ENCODE results near the gene ABHD10. TPM values are rescaled to one million over a fixed set of nuclear protein-coding genes. Genes with fewer than 3 reads are reported as not detected.
A peak's percentile ranks its signal among the peaks of the same experiment; 100 is the strongest.

ABHD10 gene
- total RNA-seq, 1 donor from 2014 or later, result 82.9 TPM

- H2AFZ ChIP-seq (replicated peaks), result no peak overlapping the region
- no peak for DNase-seq (ENCODE audit: low spot score)
- peaks cover 12% of the 10 kb centered on the region for H3K4me1 ChIP-seq
- no peak overlapping the region for H3K9ac ChIP-seq
- H3K4me2 ChIP-seq, result no peak overlapping the region
- Mint-ChIP-seq H3K9me3 (no peaks in the 10 kb centered on the region), H3K36me3 (peaks cover 14% of the 10 kb centered on the region), H3K4me3 (no peak overlapping the region), H3K27me3 (ENCODE audit: insufficient read depth, low read depth) (no peaks in the 10 kb centered on the region), H3K4me1 (peaks cover 23% of the 10 kb centered on the region), H3K27ac (no peak overlapping the region)
- TF ChIP-seq CTCF (IDR thresholded peaks at IDR 0.05), result no peak
- no peak for TF ChIP-seq EZH2 (IDR thresholded peaks at IDR 0.05)
- no peak for TF ChIP-seq EZH2phosphoT487 (IDR thresholded peaks at IDR 0.05)
- H3K27me3 ChIP-seq, result no peaks in the 10 kb centered on the region
- no peaks in the 10 kb centered on the region for H4K20me1 ChIP-seq (ENCODE audit: low read depth)
- H3K36me3 ChIP-seq, result no peaks in the 10 kb centered on the region
- H3K4me3 ChIP-seq, result no peak overlapping the region
- H3K27ac ChIP-seq, result no peak overlapping the region
- H3K9me3 ChIP-seq (ENCODE audit: low read depth), result no peaks in the 10 kb centered on the region
- H3K79me2 ChIP-seq (ENCODE audit: low read depth), result no peaks in the 10 kb centered on the region
- H3F3A ChIP-seq (ENCODE audit: low read depth), result peaks cover 12% of the 10 kb centered on the region
These were observed 13.3 kb upstream of the ABHD10 start for GRCh38 chr3:111965484-111965883.

- H3K27me3 Mint-ChIP-seq (ENCODE audit: insufficient read depth, low read depth), result no peaks in the 10 kb centered on the region
- no peaks in the 10 kb centered on the region for H4K20me1 ChIP-seq (ENCODE audit: low read depth)
- H3K27ac Mint-ChIP-seq, result peak overlapping the region; percentile 16
- no peak overlapping the region for H3K4me3 ChIP-seq
- TF ChIP-seq EZH2phosphoT487 (IDR thresholded peaks at IDR 0.05) (no peak), EZH2 (IDR thresholded peaks at IDR 0.05) (no peak), CTCF (IDR thresholded peaks at IDR 0.05) (no peak)
- H3K79me2 ChIP-seq (ENCODE audit: low read depth), result no peaks in the 10 kb centered on the region
- no peaks in the 10 kb centered on the region for H3K9me3 Mint-ChIP-seq
- peaks cover 2% of the 10 kb centered on the region for H3F3A ChIP-seq (ENCODE audit: low read depth)
- H2AFZ ChIP-seq (replicated peaks), result no peak overlapping the region
- peaks cover 14% of the 10 kb centered on the region for H3K36me3 Mint-ChIP-seq
- H3K27me3 ChIP-seq, result no peaks in the 10 kb centered on the region
- H3K4me3 Mint-ChIP-seq, result no peak overlapping the region
- H3K36me3 ChIP-seq, result no peaks in the 10 kb centered on the region
- no peak overlapping the region for H3K9ac ChIP-seq
- peaks cover 24% of the 10 kb centered on the region for H3K4me1 Mint-ChIP-seq
- peaks cover 3% of the 10 kb centered on the region for H3K4me1 ChIP-seq
- DNase-seq (ENCODE audit: low spot score), result no peak
- H3K4me2 ChIP-seq, result no peak overlapping the region
- no peak overlapping the region for H3K27ac ChIP-seq
- no peaks in the 10 kb centered on the region for H3K9me3 ChIP-seq (ENCODE audit: low read depth)
These were observed 11.8 kb upstream of the ABHD10 start for GRCh38 chr3:111967068-111967467.

GRCh38 chr3:111967651-111968274 is 11.1 kb upstream of the ABHD10 start:
- no peaks in the 10 kb centered on the region for H3K9me3 ChIP-seq (ENCODE audit: low read depth)
- Mint-ChIP-seq H3K27me3 (ENCODE audit: insufficient read depth, low read depth) (no peaks in the 10 kb centered on the region), H3K36me3 (peaks cover 12% of the 10 kb centered on the region), H3K9me3 (no peaks in the 10 kb centered on the region), H3K4me1 (peaks cover 21% of the 10 kb centered on the region), H3K4me3 (no peak overlapping the region), H3K27ac (no peak overlapping the region)
- H3K36me3 ChIP-seq, result no peaks in the 10 kb centered on the region
- H3K4me3 ChIP-seq, result no peak overlapping the region
- no peak overlapping the region for H3K4me2 ChIP-seq
- TF ChIP-seq CTCF (IDR thresholded peaks at IDR 0.05) (peak; percentile 83), EZH2 (IDR thresholded peaks at IDR 0.05) (no peak)
- H3F3A ChIP-seq (ENCODE audit: low read depth), result no peaks in the 10 kb centered on the region
- H3K27ac ChIP-seq, result no peak overlapping the region
- peak; percentile 90 for DNase-seq (ENCODE audit: low spot score)
- H3K4me1 ChIP-seq, result no peaks in the 10 kb centered on the region
- no peaks in the 10 kb centered on the region for H3K27me3 ChIP-seq
- no peak overlapping the region for H2AFZ ChIP-seq (replicated peaks)
- no peak overlapping the region for H3K9ac ChIP-seq
- no peaks in the 10 kb centered on the region for H3K79me2 ChIP-seq (ENCODE audit: low read depth)
- H4K20me1 ChIP-seq (ENCODE audit: low read depth), result no peaks in the 10 kb centered on the region
